ENCODE results near the gene CFAP45.
"Not testable (repeated sequence)": the region's sequence is repeated elsewhere in the genome, so short reads cannot be mapped to it uniquely, and the experiment has no call there.

The CFAP45 gene

GRCh38 chr1:159904036-159904435 lies 4.1 kb upstream of the CFAP45 start:
- not testable (repeated sequence) for DNase-seq

- DNase-seq: no peak
Measured at GRCh38 chr1:159902541-159902940, 2.6 kb upstream of the CFAP45 start.

DNA sequence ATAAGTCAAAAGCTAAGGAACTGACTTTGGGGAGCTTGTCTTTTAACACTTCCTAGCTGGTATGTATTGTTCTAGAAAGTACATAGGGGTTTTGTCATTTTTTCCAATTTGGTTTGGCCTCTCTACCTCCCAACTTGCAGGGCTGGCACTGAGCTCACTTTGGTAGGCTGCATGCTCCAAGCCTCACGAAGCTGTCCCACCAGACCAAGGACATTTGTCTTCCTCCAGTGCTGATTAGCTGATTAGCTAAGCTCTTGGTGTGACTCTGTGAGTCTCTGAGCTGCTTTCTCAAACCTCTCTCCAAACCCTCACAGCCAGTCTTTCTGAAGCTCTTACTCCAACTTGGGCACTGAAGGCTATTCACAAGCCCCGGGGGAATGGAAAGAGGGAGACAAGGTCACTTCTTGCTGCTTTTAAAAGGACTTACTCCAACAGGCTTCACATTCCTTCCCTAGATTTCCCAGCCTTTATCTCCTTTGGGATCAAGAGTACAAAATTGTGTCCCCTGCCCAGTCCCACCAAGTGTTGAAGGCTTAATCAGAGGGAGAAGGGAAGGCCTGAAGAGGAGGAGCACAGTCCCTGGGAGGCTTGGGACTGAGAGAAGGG lies 893 bp upstream of the CFAP45 start:
- DNase-seq: no peak

- not testable (repeated sequence) for DNase-seq
Measured at GRCh38 chr1:159899634-159900033, 331 bp downstream of the CFAP45 start.

GRCh38 chr1:159898527-159898926 lies 1.4 kb downstream of the CFAP45 start:
- DNase-seq: no peak

DNA sequence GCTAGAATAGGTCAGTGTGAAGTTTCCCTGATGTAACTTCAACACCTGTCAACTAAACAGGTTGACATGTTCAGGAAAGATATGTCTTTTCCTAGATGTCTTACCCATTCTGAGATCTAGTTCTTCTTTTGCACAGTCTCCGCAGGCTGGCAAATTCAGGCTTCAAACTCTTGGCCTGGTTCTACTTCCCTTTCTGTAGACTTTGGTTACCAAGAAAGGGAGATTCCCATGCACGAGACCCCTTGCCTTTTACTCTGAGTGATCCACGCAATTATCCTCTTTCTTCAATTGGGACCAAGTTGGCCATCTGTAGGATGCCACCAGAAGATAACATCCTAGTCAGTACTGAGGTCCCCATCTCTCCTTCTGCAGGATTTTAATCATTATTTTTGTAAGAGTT lies 2.0 kb downstream of the CFAP45 start:
- DNase-seq: no peak

DNA sequence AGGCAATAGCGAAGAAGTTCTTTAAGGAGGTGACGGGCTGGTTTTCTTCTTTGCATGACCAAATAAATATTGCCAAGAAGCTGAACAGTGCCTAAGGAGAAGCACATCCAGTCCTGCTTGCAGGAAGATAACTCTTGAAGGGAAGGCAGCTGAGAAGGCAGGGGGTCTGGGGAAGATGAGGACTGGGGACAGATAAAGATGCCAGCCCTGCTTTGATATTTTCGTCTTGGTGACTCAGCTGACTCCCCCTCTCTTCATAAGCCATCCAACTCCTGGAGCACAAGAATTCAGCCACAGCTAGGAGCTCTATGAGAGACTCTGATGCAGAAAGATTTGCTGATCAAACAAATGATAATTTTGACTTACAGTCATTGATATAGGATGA lies 3.4 kb downstream of the CFAP45 start:
- DNase-seq: no peak

DNA sequence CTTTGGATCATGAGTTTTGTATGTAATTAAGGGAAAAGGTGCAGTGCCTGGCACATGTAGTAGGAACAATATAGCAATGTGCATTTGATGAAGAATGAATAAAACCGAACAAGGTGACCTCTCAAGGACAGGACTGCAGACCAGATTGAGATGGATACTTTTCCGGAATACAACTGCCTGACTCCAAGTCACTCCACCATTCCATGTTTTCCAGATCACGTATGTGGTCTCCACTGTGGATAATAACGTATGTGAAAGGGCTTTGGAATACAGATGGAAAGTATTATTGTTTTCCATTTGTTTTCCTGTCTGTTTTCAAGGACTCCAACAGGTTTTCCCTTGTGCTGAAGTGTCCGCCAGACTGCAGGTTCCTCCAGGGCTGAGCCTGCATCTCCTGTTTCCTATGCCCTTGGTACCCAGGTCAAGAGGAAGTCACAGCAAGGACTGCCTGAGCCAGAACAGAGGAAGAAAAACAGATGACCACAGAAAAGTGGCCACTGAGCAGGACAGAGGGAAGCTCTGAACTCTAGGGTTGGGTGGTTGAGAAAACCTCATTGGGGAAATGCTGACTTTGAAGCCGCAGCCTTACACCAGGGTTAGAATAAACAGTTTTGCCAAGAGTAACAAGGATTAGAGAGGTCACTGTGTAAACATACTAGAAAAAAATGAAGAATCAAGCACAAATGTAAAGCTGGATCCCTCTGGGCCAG lies 4.0 kb downstream of the CFAP45 start:
- peak; percentile 44 for DNase-seq

GRCh38 chr1:159895286-159895685 lies 4.7 kb downstream of the CFAP45 start:
- peak; percentile 52 for DNase-seq

GRCh38 chr1:159892944-159893343 lies 7.0 kb downstream of the CFAP45 start:
- no peak for DNase-seq

DNA sequence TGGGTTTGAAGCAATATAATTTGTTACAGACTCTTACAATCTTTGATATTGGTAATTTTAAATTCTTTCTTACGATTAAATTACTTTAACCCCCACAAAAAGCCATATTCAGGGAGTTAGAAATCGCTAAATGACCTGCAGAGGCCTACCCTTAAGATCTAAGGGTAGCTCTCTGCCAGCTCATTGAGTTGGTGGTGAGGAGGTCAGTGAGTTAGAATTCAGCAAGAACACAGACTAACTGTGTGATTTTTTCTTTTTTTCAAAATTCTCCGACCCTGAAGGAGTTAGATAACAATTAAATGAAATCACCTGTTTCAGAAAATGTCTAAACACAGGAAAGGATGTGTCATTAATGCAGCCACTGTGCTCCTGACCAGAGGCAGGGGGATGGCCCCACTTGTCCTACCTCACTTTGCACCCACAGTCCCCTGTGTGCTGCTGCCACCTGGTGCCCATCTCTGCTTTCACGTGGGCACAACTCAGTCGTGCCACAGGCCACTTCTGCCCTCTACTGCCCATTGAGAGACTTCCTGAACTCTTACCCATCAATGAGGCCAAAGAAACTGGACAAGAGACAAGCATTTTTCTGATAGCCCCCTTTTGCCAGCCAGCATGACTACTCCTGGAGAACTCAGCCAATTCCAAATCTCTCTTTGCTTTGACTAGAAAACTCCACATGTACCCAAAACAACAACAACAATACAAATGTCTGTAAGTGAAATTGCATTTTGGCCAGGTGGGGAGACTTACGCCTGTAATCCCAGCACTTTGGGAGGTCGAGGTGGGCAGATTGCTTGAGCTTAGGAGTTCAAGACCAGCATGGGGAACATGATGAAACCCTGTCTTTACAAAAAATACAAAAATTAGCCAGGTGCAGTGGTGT lies 8.4 kb downstream of the CFAP45 start:
- DNase-seq: peak; percentile 87

GRCh38 chr1:159890390-159890789 lies 9.6 kb downstream of the CFAP45 start:
- DNase-seq: no peak

DNA sequence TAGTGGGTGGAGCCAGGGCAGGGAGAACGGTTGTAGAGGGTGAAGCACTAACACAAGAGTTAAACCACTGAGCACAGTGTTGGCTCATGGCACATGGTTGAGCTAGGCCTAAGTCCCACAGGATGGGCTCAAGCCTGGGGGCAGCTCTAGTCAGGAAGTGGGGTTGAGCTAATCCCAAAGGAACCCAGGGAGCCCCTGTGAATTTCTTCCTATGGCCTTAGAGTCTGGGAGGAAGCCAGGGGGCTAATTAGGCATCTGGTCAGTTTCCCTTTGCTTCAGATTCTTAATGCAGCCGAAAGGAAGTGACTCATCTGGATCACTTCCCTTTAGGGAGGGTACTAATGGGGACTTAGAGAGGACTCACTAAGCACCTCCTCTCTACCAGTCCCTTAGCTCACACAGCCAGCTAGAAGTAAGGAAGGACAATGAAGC lies 10.1 kb downstream of the CFAP45 start:
- DNase-seq: no peak

GRCh38 chr1:159889202-159889601 lies 10.8 kb downstream of the CFAP45 start:
- DNase-seq: no peak

GRCh38 chr1:159884296-159884695 lies 15.7 kb downstream of the CFAP45 start:
- DNase-seq: no peak

- DNase-seq: no peak
Measured at GRCh38 chr1:159883134-159883533, 16.8 kb downstream of the CFAP45 start.

DNA sequence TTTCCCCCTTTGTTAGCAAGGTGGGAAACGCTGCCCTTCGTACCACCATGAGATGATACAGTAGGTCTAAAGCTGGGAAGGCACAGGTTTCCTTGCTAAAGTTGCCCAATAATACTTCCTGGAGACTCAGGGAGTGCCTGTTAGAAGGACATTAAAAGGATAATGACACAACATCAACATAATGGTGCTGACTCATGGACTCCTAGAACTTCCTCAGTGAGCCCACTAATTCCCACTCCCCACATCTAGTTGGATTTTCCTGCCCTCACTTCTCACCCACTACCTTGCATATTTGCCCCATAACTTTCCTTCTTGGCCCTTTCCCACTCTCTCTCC lies 17.5 kb downstream of the CFAP45 start:
- DNase-seq: no peak

GRCh38 chr1:159881622-159882526 lies 18.1 kb downstream of the CFAP45 start:
- peak; percentile 94 for DNase-seq

DNA sequence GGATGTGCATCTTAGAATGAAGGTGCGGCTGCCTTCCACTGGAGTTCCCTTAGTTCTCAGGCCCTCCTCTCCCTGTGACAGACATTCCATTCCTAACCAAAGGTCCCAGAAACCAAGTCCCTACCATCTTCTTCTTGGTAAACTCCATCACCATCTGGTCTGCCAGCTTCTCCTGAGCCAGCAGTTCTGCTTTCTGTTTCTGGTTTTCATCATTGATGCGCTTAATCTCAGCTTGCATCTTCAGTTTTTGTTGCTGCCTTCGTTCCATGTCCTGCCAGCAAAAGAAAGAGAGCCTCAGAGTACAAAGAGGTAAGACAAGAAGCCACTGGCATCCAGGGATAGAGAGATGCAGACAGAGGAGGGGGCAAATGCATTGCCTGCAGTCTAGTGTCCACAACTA lies 19.5 kb downstream of the CFAP45 start:
- no peak for DNase-seq

DNA sequence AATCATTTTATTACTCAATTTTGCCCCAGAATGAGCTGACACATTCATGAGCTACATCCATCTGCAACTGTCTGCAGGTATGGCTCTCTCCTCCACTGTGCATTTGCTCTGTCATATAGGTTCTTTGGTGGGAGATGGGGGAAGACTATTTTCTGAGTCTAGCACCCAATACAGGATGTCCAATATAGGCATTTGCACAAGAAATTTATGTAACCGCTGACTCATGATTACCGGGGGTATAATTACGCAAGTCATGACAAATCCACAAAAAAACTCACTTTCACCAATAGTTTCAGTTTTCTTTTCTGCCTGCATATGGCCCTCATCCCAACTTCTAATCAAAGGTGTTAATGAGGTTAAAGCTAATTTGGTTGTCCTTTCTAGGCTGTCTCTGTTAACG lies 20.0 kb downstream of the CFAP45 start:
- no peak for DNase-seq

DNA sequence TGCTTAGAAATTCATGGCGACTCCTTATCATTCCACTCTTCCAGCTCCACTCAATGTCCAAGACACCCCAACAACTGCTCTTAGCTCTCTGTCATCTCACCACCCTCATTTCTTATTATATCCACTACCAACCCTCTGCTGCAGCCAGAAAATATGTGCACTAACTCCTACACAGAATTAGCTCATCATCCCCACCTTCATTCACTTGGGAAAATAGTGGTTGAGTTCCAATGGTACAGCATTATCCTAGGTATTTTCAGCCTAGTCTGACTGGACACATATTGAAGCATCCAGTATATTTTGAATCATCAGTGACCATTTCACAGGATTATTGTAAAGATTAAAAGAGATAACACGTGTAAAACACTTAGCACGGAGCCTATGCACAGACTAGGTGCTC lies 20.8 kb downstream of the CFAP45 start:
- no peak for DNase-seq

DNA sequence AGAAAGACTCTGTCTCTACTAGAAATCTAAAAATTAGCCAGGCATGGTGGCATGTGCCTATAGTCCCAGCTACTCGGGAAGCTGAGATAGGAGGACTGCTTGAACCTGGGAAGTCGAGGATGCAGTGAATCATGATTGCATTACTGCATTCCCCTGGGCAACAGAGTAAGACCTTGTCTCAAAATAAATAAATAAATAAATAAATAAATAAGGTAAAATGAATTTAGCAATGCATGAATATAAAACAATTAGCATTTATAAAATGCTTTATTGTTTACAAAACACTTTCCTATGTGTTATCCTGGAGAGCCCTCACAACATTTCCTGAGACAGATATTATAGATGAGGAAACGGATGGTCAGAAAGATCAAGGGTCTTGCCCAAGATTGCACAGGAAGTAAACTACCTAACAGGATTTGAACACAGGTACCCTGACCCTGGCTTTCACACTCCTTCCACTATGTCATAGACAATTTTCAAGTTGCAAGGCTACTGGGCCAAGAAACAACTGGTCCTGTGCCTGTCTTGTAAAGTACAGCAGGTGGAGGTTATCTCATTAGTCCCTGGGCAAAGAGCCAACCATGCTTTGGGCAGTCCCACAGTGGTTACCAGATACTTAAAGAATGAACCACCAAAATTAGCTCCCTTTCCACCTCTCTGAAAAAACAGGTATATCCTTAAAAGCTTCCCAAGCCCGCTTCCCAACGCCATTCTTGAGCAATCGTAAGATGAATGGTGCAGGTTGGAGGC lies 22.1 kb downstream of the CFAP45 start:
- peak; percentile 79 for DNase-seq

Measured in NCI-H1105 treated with DMSO at 0.1 percent for 48 hours (cell line).